GM13977 (cell line): ENCODE results near the gene INAFM1.
"Not testable (repeated sequence)": the region's sequence is repeated elsewhere in the genome, so short reads cannot be mapped to it uniquely, and the experiment has no call there.

Experiments used
- DNase-seq: peaks from one replicate; pipeline ENCODE4 v3.0.0; 2012; ENCODE audit warnings: low spot score
- in situ Hi-C: fragments of 300-500 bp; cut with MboI; formaldehyde crosslinking; loops from one replicate; pipeline ENCODE4 v1.12.0; 2022; ENCODE audit warnings: low sequenced_read_pairs, low pct_unique_long_range_greater_than_20kb, mixed read lengths, inconsistent platforms; ENCODE audit not compliant: unreplicated experiment
- TF ChIP-seq, protein P1 (sequence below): IDR thresholded peaks from 2 replicates; pipeline ENCODE4 v1.5.1; 2012; ENCODE audit warnings: mild to moderate bottlenecking, control low read depth; ENCODE audit not compliant: insufficient read depth; ENCODE audit errors: extremely low read depth, missing control alignments

The INAFM1 gene

DNA sequence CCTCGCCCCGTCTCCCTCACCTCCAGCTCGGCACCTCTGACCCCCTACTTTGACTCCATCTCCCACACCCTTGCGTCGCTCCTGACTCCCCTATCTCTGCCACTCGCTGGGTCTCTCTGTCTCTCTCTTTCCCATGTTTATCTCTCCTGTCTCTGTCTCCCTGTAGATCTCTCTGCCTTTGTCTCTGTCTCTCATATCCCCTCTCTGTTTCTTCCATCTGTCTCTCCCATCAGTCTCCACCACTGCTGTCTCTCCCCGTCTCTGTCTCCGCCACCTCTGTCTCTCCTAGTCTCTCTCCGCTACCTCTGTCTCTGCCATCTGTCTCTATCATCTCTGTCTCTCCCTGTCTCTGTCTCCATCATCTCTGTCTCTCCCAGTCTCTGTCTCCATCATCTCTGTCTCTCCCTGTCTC, 31.3 kb upstream of the INAFM1 start:
- TF ChIP-seq, protein P1, sequence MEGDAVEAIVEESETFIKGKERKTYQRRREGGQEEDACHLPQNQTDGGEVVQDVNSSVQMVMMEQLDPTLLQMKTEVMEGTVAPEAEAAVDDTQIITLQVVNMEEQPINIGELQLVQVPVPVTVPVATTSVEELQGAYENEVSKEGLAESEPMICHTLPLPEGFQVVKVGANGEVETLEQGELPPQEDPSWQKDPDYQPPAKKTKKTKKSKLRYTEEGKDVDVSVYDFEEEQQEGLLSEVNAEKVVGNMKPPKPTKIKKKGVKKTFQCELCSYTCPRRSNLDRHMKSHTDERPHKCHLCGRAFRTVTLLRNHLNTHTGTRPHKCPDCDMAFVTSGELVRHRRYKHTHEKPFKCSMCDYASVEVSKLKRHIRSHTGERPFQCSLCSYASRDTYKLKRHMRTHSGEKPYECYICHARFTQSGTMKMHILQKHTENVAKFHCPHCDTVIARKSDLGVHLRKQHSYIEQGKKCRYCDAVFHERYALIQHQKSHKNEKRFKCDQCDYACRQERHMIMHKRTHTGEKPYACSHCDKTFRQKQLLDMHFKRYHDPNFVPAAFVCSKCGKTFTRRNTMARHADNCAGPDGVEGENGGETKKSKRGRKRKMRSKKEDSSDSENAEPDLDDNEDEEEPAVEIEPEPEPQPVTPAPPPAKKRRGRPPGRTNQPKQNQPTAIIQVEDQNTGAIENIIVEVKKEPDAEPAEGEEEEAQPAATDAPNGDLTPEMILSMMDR: no peak
- no peak for DNase-seq
- in situ Hi-C loops: no loop called here

DNA sequence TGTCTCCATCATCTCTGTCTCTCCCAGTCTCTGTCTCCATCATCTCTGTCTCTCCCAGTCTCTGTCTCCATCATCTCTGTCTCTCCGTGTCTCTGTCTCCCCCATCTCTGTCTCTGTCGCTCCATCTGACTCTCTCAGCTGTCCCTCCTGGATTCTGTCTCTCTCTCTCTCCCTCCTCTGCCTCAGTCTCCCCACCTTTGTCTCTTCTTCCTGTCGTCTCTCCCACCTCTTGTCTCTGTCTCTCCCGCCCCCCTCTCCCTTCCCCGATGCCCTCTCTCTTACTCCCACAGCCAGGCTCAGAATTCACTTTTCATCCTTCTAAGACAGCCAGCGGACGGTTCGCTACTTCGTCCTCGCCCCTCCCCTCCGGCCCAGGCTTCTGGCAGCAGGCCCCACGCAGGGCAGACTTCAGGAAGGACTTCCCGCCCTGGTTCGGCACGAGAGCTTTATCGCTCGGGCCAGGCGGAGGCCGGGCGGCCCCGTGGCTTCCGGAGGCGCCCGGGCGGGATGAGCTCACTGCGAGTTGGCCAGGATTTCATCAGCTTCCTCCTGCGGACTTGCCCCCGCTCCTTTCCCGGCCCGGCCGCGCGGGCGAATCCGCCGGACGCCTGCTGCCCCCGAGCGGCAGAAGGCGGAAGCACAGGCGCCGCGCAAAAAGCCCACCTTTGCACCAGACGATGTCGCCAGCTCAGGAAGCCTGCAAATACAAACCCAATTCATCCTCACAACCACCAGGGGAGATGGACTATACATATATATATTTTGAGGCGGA, 30.7 kb upstream of the INAFM1 start:
- in situ Hi-C loops: no loop called here
- peak; percentile 91 for DNase-seq
- TF ChIP-seq, protein P1: peak; percentile 98

DNA sequence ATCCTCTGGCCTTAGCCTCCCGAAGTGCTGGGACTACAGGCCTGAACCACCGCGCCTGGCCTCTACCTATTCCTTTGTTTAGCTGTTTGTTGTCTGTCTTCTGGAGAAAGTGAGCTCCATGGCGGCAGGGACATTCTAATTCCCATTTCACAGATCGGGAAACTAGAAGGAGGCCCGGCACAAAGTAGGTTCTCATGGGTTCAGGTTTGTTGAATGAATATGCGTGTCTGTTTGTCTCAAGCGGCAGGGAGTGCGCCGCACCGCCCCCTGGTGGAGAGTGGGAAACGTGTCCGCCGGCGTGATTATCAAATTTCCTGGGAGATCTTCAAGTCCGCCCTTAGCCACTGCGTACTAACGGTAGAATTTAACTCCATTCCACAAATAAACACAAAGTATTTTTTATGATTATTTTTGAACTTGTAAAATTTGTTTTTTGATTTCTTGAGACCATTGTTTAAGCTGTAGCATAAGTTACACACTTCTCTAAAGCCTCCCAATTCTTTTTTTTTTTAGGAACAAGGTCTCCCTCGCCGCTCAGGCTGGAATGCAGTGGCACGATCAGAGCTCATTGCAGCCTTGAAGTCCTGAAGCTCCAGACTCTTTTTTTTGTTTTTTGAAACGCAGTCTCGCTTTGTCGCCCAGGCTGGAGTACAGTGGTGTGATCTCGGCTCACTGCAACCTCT, 27.2 kb upstream of the INAFM1 start:
- in situ Hi-C loops: loop anchor here (5.0 kb wide), 1 partner anchor 100 kb away; no protein-coding TSS in a partner anchor
- TF ChIP-seq, protein P1: peak; percentile 91
- peak; percentile 73 for DNase-seq

DNA sequence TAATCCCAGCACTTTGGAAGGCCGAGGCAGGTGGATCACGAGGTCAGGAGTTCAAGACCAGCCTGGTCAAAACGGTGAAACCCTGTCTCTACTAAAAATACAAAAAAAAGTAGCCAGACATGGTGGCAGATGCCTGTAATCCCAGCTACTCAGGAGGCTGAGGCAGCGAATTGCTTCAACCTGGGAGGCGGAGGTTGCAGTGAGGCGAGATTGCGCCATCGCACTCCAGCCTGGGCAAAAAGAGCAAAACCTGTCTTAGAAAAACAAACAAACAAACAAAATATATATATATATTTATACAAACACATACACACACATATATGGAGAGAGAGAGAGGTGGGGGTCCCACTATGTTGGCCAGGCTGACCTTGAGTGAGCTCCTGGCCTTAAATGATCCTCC, 21.7 kb upstream of the INAFM1 start:
- DNase-seq, in situ Hi-C loops: not testable (repeated sequence)

DNA sequence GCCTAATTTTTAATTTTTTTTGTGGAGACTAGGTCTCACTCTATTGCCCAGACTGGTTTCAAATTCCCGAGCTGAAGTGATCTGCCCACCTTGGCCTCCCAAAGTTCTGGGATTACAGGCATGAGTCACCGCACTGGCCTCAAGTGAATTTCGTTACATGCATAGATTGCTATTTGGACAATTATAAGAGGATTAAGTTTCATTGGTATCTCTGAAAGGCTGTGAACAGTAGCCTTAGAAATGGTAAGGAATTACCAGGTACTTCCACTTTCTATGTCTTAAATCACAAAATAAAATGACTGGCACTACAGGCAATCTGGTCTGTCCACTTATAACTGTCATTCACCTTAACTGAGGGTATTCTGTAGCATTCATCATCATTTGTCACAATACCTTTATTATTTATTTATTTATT, 21.2 kb upstream of the INAFM1 start:
- TF ChIP-seq, protein P1: no peak
- in situ Hi-C loops: no loop called here
- DNase-seq: no peak

DNA sequence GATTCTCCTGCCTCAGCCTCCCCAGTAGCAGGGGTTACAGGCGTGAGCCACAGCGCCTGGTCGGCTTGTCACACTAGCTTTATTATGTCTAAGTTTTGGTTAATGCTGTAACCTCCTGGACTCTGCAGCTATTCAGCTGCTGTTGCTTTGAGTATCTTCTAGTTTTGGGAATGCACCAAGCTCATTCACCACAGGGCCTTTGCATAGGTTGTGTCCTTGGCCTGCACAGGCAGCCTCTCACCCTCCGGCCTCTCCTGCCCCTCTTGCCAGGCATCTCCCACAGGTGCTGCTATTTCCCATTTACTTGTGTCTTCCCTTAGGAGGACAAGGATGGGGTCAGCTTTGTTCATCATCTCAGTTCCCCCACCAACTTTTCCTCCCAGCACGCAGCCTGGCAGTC, 20.7 kb upstream of the INAFM1 start:
- DNase-seq: no peak
- in situ Hi-C loops: no loop called here
- TF ChIP-seq, protein P1: no peak
